Glutamatergic neuron (in vitro differentiated cells): ENCODE results near the gene PLXNA1. TPM values are rescaled to one million over a fixed set of nuclear protein-coding genes. Genes with fewer than 3 reads are reported as not detected.

Source experiments
- DNase-seq: peaks from one replicate; pipeline ENCODE4 v3.0.0; 2022
- H3K27ac Mint-ChIP-seq: one replicate; pipeline ENCODE4 v1.8.0; 2020; ENCODE audit warnings: mild to moderate bottlenecking, mixed read lengths, inconsistent platforms; ENCODE audit not compliant: unreplicated experiment
- H3K27me3 Mint-ChIP-seq: one replicate; pipeline ENCODE4 v1.8.0; 2020; ENCODE audit warnings: mild to moderate bottlenecking, moderate library complexity, mixed read lengths, inconsistent platforms; ENCODE audit not compliant: unreplicated experiment
- H3K36me3 Mint-ChIP-seq: one replicate; pipeline ENCODE4 v1.8.0; 2020; ENCODE audit warnings: mild to moderate bottlenecking, mixed read lengths, inconsistent platforms; ENCODE audit not compliant: unreplicated experiment
- H3K4me1 Mint-ChIP-seq: one replicate; pipeline ENCODE4 v1.8.0; 2020; ENCODE audit warnings: mild to moderate bottlenecking, low read depth, mixed read lengths, inconsistent platforms; ENCODE audit not compliant: unreplicated experiment
- H3K4me3 Mint-ChIP-seq: one replicate; pipeline ENCODE4 v1.8.0; 2020; ENCODE audit warnings: mild to moderate bottlenecking, mixed read lengths, inconsistent platforms; ENCODE audit not compliant: unreplicated experiment
- H3K9me3 Mint-ChIP-seq: one replicate; pipeline ENCODE4 v1.8.0; 2020; ENCODE audit warnings: mild to moderate bottlenecking, moderate library complexity, mixed read lengths, inconsistent platforms; ENCODE audit not compliant: unreplicated experiment
- total RNA-seq: library from RNA; stranded (reverse); fragmentation: NEBNext Ultra II Directional; extraction: Animal tissue kit (Norgen Biotek cat#: 25700); gene quantifications from one replicate; pipeline ENCODE4 v1.2.1, GENCODE V29; 2021; ENCODE audit not compliant: unreplicated experiment
- TF ChIP-seq, protein P1 (sequence below): fragments of 200-600 bp; sonication (generic); IDR thresholded peaks from one replicate; pipeline ENCODE4 v1.5.0; 2021; ENCODE audit not compliant: partially characterized antibody, unreplicated experiment

PLXNA1 gene
- total RNA-seq, 1 donor from 2014 or later: 110 TPM

DNA sequence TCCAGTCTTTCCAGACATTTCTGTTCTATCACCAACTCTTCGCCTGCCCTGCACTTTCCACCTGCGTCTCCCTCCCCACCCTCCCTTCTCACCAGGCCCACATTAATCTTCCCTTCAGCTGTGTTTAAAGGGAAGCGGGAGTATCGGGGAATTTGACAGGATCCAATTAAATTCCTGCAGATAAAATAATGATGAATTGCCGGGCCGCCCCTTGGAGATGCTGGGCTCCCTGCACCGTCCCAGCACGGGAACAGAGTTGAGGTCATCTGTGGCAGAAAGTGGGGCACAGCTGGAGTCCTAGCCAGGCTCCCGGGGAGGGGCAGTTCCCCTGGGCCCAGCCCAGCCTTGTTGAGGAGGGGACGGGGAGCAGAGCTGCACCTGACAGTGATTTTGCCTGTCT, 30.3 kb downstream of the PLXNA1 start:
- Mint-ChIP-seq H3K4me1 (peaks cover 17% of the 10 kb centered on the region), H3K9me3 (peaks cover 3% of the 10 kb centered on the region), H3K36me3 (no peaks in the 10 kb centered on the region), H3K27me3 (peaks cover 3% of the 10 kb centered on the region), H3K4me3 (no peak overlapping the region), H3K27ac (no peak overlapping the region)
- TF ChIP-seq, protein P1, sequence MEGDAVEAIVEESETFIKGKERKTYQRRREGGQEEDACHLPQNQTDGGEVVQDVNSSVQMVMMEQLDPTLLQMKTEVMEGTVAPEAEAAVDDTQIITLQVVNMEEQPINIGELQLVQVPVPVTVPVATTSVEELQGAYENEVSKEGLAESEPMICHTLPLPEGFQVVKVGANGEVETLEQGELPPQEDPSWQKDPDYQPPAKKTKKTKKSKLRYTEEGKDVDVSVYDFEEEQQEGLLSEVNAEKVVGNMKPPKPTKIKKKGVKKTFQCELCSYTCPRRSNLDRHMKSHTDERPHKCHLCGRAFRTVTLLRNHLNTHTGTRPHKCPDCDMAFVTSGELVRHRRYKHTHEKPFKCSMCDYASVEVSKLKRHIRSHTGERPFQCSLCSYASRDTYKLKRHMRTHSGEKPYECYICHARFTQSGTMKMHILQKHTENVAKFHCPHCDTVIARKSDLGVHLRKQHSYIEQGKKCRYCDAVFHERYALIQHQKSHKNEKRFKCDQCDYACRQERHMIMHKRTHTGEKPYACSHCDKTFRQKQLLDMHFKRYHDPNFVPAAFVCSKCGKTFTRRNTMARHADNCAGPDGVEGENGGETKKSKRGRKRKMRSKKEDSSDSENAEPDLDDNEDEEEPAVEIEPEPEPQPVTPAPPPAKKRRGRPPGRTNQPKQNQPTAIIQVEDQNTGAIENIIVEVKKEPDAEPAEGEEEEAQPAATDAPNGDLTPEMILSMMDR: no peak
- DNase-seq: no peak

DNA sequence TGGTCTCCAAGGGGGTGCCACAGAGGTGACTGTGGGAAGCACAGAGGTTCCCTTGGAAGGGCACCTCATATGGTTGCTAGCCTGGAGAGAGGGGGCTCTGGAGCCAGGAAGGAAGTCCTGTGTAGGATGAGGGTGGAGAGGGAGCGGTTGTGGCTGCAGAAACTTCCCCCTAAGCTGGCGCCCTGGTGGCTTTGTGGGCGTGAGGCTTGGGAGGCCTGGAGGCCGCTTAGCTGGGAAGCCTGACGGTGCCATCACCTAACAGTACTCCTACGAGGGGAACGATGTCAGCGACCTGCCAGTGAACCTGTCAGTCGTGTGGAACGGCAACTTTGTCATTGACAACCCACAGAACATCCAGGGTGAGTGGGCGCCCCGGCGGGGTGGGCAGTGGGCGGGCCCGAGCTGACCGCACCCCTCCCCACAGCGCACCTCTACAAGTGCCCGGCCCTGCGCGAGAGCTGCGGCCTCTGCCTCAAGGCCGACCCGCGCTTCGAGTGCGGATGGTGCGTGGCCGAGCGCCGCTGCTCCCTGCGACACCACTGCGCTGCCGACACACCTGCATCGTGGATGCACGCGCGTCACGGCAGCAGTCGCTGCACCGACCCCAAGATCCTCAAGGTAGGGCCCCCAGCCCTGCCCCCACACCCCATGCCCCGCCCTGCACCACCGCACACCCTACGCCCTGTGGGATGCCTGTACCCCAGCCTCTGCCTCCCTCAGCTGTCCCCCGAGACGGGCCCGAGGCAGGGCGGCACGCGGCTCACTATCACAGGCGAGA, 31.0 kb downstream of the PLXNA1 start:
- TF ChIP-seq, protein P1: no peak
- DNase-seq: no peak
- H3K4me1 Mint-ChIP-seq: peaks cover 16% of the 10 kb centered on the region
- H3K27me3 Mint-ChIP-seq: peaks cover 6% of the 10 kb centered on the region
- H3K36me3 Mint-ChIP-seq: peaks cover 3% of the 10 kb centered on the region
- H3K27ac Mint-ChIP-seq: no peak overlapping the region
- H3K9me3 Mint-ChIP-seq: peaks cover 3% of the 10 kb centered on the region
- H3K4me3 Mint-ChIP-seq: no peak overlapping the region

- no peak for DNase-seq
- Mint-ChIP-seq H3K36me3 (peaks cover 3% of the 10 kb centered on the region), H3K27me3 (peaks cover 6% of the 10 kb centered on the region), H3K27ac (no peak overlapping the region), H3K4me1 (peaks cover 11% of the 10 kb centered on the region), H3K4me3 (no peak overlapping the region), H3K9me3 (peaks cover 3% of the 10 kb centered on the region)
- TF ChIP-seq, protein P1: no peak
These were observed 31.8 kb downstream of the PLXNA1 start for GRCh38 chr3:127014536-127015281.

DNA sequence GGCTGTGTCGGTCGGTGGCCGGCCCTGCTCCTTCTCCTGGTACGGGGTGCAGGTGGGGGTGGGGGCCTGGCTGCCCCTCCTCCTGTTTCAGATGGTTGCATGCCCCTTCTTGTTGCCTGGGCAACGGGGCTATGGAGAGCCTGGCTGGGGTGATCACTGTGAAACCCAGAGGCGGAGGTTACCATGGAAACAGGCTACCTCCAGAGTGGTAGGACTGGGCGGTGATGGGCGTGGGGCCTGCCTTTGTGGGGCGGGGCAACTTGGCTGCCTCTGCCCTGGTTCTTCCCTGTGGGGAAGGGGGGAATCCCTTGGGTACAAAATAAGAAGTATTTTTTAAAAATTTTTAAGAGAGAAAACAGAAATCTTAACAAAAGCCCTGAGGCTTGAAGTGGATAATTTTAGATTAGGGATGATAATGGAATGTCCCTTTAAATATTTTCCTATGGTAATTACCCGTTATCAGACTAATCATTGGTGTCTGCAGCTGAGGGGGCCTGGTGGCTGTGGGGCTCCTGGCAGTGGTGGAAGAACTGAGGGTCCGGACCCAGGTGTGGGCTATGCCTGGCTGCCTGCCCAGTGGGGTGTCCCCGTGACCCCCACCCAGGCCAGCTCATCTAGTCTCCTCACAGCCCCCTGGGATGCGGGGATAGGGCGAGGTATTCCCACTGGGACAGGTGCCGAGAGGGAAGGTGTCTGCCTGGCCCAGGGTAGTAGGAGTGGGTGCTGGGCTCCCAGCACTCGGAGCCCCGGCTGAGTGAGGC, 32.5 kb downstream of the PLXNA1 start:
- Mint-ChIP-seq H3K27ac (no peak overlapping the region), H3K36me3 (peaks cover 3% of the 10 kb centered on the region), H3K27me3 (peaks cover 6% of the 10 kb centered on the region), H3K4me3 (no peak overlapping the region), H3K9me3 (peaks cover 3% of the 10 kb centered on the region), H3K4me1 (peaks cover 8% of the 10 kb centered on the region)
- TF ChIP-seq, protein P1: no peak
- DNase-seq: no peak
